ENCODE measurements around the gene PDZD4. TPM values are rescaled to one million over a fixed set of nuclear protein-coding genes. Genes with fewer than 3 reads are reported as not detected.

PDZD4 gene
- total and polyA plus RNA-seq, 2 of the 4 experiments (the other 2 are of a cell fraction), result under 0.01 to 0.38 TPM

DNA sequence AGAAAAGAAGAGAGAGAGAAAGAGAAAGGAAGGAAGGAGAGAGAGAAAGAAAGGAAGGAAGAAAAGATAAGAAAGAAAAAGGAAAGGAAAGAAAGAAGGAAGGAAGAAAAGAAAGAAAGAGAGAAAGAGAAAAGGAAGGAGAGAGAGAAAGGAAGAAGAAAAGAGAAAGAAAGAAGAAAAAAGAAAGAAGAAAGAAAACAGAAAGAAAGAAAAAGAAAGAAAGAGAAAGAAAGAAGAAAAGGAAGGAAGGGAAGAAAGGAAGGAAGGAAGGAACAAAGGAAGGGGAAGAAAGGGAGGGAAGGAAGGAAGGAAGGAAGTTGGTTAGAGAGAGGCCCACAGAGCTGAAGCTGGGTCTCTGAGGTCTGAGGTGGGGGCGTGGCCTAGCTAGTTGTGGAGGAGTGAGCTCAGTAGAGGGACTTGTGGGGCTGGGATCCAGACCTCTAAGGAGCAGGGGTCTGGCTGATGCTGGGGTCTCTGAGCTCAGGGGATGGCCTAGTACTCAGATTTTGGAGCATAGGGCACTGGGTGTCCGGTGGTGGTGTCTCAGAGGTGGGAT is 27.1 kb upstream of the PDZD4 start:
- Histone ChIP-seq H2AK5ac (ENCODE audit: low read depth, low read length) (no peak overlapping the region), H2AK9ac (replicated peaks; ENCODE audit: low read depth, low read length, poor library complexity) (no peak overlapping the region), H3K27ac (ENCODE audit: insufficient read depth, low read length) (no peak overlapping the region), H3K14ac (replicated peaks; ENCODE audit: low read depth, low read length) (no peak overlapping the region), H3K18ac (ENCODE audit: low read depth, low read length) (no peak overlapping the region), H3K9ac (ENCODE audit: low read depth, low read length) (no peak overlapping the region), H4K8ac (ENCODE audit: low read depth in 2 of 2, low read length in 2 of 2) (no peak overlapping the region), H3K79me1 (ENCODE audit: low read depth in 1 of 2, low read length in 2 of 2) (no peaks in the 10 kb centered on the region), H2BK120ac (ENCODE audit: low read depth, low read length) (no peak overlapping the region), H3K4ac (ENCODE audit: low read depth, low read length) (no peak overlapping the region), H2BK5ac (ENCODE audit: low read depth, low read length, poor library complexity, severe bottlenecking) (no peak overlapping the region), H3K23ac (ENCODE audit: low read depth, low read length) (no peak overlapping the region), H2BK15ac (ENCODE audit: low read depth, low read length) (no peak overlapping the region), H3K27me3 (ENCODE audit: control insufficient read depth, insufficient read depth, low read length) (peaks cover 33% of the 10 kb centered on the region), H4K91ac (ENCODE audit: insufficient read depth, low read depth, low read length) (no peak overlapping the region), H3K9me3 (ENCODE audit: control insufficient read depth, insufficient read depth, low read length) (peaks cover 2% of the 10 kb centered on the region), H3K4me2 (ENCODE audit: low read depth, low read length) (no peak overlapping the region), H2AFZ (replicated peaks; ENCODE audit: low read length, poor library complexity) (no peak overlapping the region), H3K4me3 (ENCODE audit: insufficient read depth, low read depth, low read length) (no peak overlapping the region), H3K36me3 (ENCODE audit: control insufficient read depth, insufficient read depth, low read length) (no peaks in the 10 kb centered on the region), H4K20me1 (ENCODE audit: insufficient read depth, low read length) (no peaks in the 10 kb centered on the region), H4K5ac (ENCODE audit: low read depth, low read length) (no peak overlapping the region), H3K9me1 (ENCODE audit: insufficient read depth, low read length) (no peaks in the 10 kb centered on the region), H3K56ac (ENCODE audit: extremely low read depth, insufficient read depth, low read length) (no peak overlapping the region), H3K4me1 (ENCODE audit: control insufficient read depth, insufficient read depth, low read length) (no peaks in the 10 kb centered on the region), H2BK20ac (ENCODE audit: low read depth, low read length) (no peak overlapping the region)
- WGBS, 2 experiments (ENCODE audit: extremely low coverage in 2 of 2, insufficient read length in 1 of 2), result 14% methylated on average over 1 of the region's 2 CpGs; no CpG with 5 or more reads in 1 of the 2 experiments
- intact Hi-C loops (cut with micrococcal nuclease), result no loop called here
- DNase-seq, result no peak
- dilution Hi-C loops (cut with HindIII; ENCODE audit: low sequenced_read_pairs, unreplicated experiment), result no loop called here
- ATAC-seq (ENCODE audit: low read depth), result no peak
- no TSS peak for BruUV-seq (replicated peaks)
- TF ChIP-seq RCOR1 (IDR thresholded peaks at IDR 0.05; ENCODE audit: insufficient replicate concordance, low read length), result no peak
- CTCF ChIA-PET, result no interaction called here
- POLR2A ChIA-PET (ENCODE audit: unreplicated experiment), result no interaction called here
- in situ Hi-C loops (cut with MboI; ENCODE audit: low sequenced_read_pairs), result no loop called here

Data from IMR-90 (cell line).